GM19438 (cell line): Measurements from ENCODE around the gene FBXO17.

Experiments used
- ATAC-seq: cut with Tn5 transposase; IDR thresholded peaks from one replicate; pipeline ENCODE4 v1.9.1; 2021; ENCODE audit warnings: low read depth; ENCODE audit not compliant: unreplicated experiment

The FBXO17 gene

GRCh38 chr19:38918526-38918925 is 57.0 kb downstream of the FBXO17 start:
- ATAC-seq = no peak

- no peak for ATAC-seq
These were observed 57.5 kb downstream of the FBXO17 start for GRCh38 chr19:38917921-38918491.

GRCh38 chr19:38917516-38917915 is 58.0 kb downstream of the FBXO17 start:
- ATAC-seq = no peak

GRCh38 chr19:38915329-38916321 is 59.9 kb downstream of the FBXO17 start:
- ATAC-seq = no peak

GRCh38 chr19:38913958-38914357 is 61.6 kb downstream of the FBXO17 start:
- no peak for ATAC-seq

- ATAC-seq = no peak
These were observed 62.7 kb downstream of the FBXO17 start for GRCh38 chr19:38912600-38913514.

- no peak for ATAC-seq
These were observed 64.0 kb downstream of the FBXO17 start for GRCh38 chr19:38911388-38912001.

- no peak for ATAC-seq
These were observed 65.1 kb downstream of the FBXO17 start for GRCh38 chr19:38910488-38910887.

GRCh38 chr19:38908911-38909310 is 66.6 kb downstream of the FBXO17 start:
- no peak for ATAC-seq

- no peak for ATAC-seq
These were observed 67.9 kb downstream of the FBXO17 start for GRCh38 chr19:38907670-38908069.

GRCh38 chr19:38907227-38907626 is 68.3 kb downstream of the FBXO17 start:
- no peak for ATAC-seq

- no peak for ATAC-seq
These were observed 69.9 kb downstream of the FBXO17 start for GRCh38 chr19:38905620-38906019.

- ATAC-seq = no peak
These were observed 70.7 kb downstream of the FBXO17 start for GRCh38 chr19:38904581-38905539.

GRCh38 chr19:38901683-38902082 is 73.9 kb downstream of the FBXO17 start:
- ATAC-seq = no peak

GRCh38 chr19:38900743-38901190 is 74.8 kb downstream of the FBXO17 start:
- no peak for ATAC-seq

- ATAC-seq = no peak
These were observed 75.3 kb downstream of the FBXO17 start for GRCh38 chr19:38900202-38900629.

- peak; percentile 91 for ATAC-seq
These were observed 75.9 kb downstream of the FBXO17 start, which contains the start of the genes NFKBIB and SIRT2 for GRCh38 chr19:38899447-38900201. Gene NFKBIB, plus strand, starts transcription at chr19:38899969. Its CDS starts 64 bp downstream, at chr19:38900033. Gene SIRT2, minus strand, starts transcription at chr19:38899618. Its CDS starts 97 bp downstream, at chr19:38899521.

- ATAC-seq = no peak
These were observed 76.6 kb downstream of the FBXO17 start for GRCh38 chr19:38898788-38899446.
